T follicular helper cell (primary cell): ENCODE measurements around the gene CRYGS.
"Not testable (repeated sequence)": the region's sequence is repeated elsewhere in the genome, so short reads cannot be mapped to it uniquely, and the experiment has no call there.

ENCODE experiments used
- DNase-seq: peaks from one replicate; pipeline ENCODE4 v3.0.0-alpha.2; 2020; ENCODE audit warnings: low read depth
- total RNA-seq, 2 experiments: gene quantifications; one replicate each; lab custom pipeline; 2026; lab: John Stamatoyannopoulos, UW

Gene CRYGS
- 2.5 to 5.6 reads per million in 2 experiments for total RNA-seq

GRCh38 chr3:186544281-186544680 lies at the start of gene CRYGS:
Gene CRYGS (minus strand): TSS chr3:186544380. CDS start chr3:186544326, 54 bp downstream.
- DNase-seq, result no peak

- DNase-seq, result no peak
Observed at GRCh38 chr3:186593862-186594261, 49.7 kb upstream of the CRYGS start.

GRCh38 chr3:186592682-186593081 lies 48.5 kb upstream of the CRYGS start:
- DNase-seq, result no peak

GRCh38 chr3:186590580-186591295 lies 46.6 kb upstream of the CRYGS start:
- DNase-seq, result no peak

GRCh38 chr3:186589856-186590579 lies 45.8 kb upstream of the CRYGS start:
- no peak for DNase-seq

- DNase-seq, result no peak
Observed at GRCh38 chr3:186589121-186589520, 44.9 kb upstream of the CRYGS start.

- DNase-seq, result no peak
Observed at GRCh38 chr3:186588632-186589031, 44.5 kb upstream of the CRYGS start.

- no peak for DNase-seq
Observed at GRCh38 chr3:186587183-186587582, 43.0 kb upstream of the CRYGS start.

- DNase-seq, result not testable (repeated sequence)
Observed at GRCh38 chr3:186586245-186586644, 42.1 kb upstream of the CRYGS start.

GRCh38 chr3:186583831-186584230 lies 39.7 kb upstream of the CRYGS start:
- DNase-seq, result no peak

GRCh38 chr3:186582541-186582940 lies 38.4 kb upstream of the CRYGS start:
- DNase-seq, result no peak

- no peak for DNase-seq
Observed at GRCh38 chr3:186580785-186581184, 36.6 kb upstream of the CRYGS start.

- no peak for DNase-seq
Observed at GRCh38 chr3:186577521-186577920, 33.3 kb upstream of the CRYGS start.

GRCh38 chr3:186571644-186572013 lies 27.4 kb upstream of the CRYGS start:
- DNase-seq, result no peak

GRCh38 chr3:186570941-186571643 lies 26.9 kb upstream of the CRYGS start:
- DNase-seq, result no peak

GRCh38 chr3:186570096-186570940 lies 26.1 kb upstream of the CRYGS start, which contains the start of gene DNAJB11:
Gene DNAJB11 (plus strand): TSS chr3:186570720. CDS start chr3:186570898, 178 bp downstream.
- peak; percentile 99 for DNase-seq

- DNase-seq, result no peak
Observed at GRCh38 chr3:186569779-186570095, 25.6 kb upstream of the CRYGS start.

- not testable (repeated sequence) for DNase-seq
Observed at GRCh38 chr3:186569361-186569760, 25.2 kb upstream of the CRYGS start.

GRCh38 chr3:186567072-186567921 lies 23.1 kb upstream of the CRYGS start, which contains the start of gene TBCCD1:
Gene TBCCD1 (minus strand): TSS chr3:186567339. CDS start chr3:186564329, 3,010 bp downstream.
- DNase-seq, result peak; percentile 91

GRCh38 chr3:186566772-186567071 lies 22.5 kb upstream of the CRYGS start:
- DNase-seq, result no peak

- DNase-seq, result no peak
Observed at GRCh38 chr3:186564586-186564985, 20.4 kb upstream of the CRYGS start.
